ENCODE results near the gene CXCR6. TPM values are rescaled to one million over a fixed set of nuclear protein-coding genes. Genes with fewer than 3 reads are reported as not detected.

Gene CXCR6
- total RNA-seq, 1 experiment from 2014 or later: not detected

GRCh38 chr3:45954306-45954705, 11.0 kb downstream of the CXCR6 start:
- no CpG with 5 or more reads among the region's 3 CpGs for WGBS (ENCODE audit: extremely low coverage, insufficient read length, low lambda C conversion rate)
- H2AK5ac ChIP-seq (ENCODE audit: insufficient read length, low read length): no peak overlapping the region
- no peaks in the 10 kb centered on the region for H3K23me2 ChIP-seq (ENCODE audit: insufficient read length, low read depth, low read length, poor library complexity, severe bottlenecking)
- DNase-seq: no peak
- H4K5ac ChIP-seq (ENCODE audit: insufficient read length, low read depth, low read length): no peak overlapping the region
- no peaks in the 10 kb centered on the region for H3K4me1 ChIP-seq (ENCODE audit: insufficient read depth, low read length)
- no peaks in the 10 kb centered on the region for H4K20me1 ChIP-seq (ENCODE audit: control insufficient read depth, insufficient read depth, insufficient read length)
- no peak overlapping the region for H2BK120ac ChIP-seq (ENCODE audit: low read depth, low read length, poor library complexity, severe bottlenecking)
- no peaks in the 10 kb centered on the region for H3K4me1 Mint-ChIP-seq
- H3K9me3 ChIP-seq (ENCODE audit: control insufficient read depth, low read depth, low read length): no peaks in the 10 kb centered on the region
- TF ChIP-seq CTCF (conservative IDR thresholded peaks at IDR 0.05): no peak
- no peak overlapping the region for H2BK20ac ChIP-seq (ENCODE audit: low read depth, low read length, poor library complexity, severe bottlenecking)
- no peak overlapping the region for H2BK5ac ChIP-seq (ENCODE audit: insufficient read length, low read length)
- H4K8ac ChIP-seq (replicated peaks; ENCODE audit: insufficient read length, low read depth, low read length): no peak overlapping the region
- no peak overlapping the region for H3K14ac ChIP-seq (ENCODE audit: insufficient read depth, low read length)
- H3K36me3 Mint-ChIP-seq (ENCODE audit: insufficient read depth in 1 of 3, low read depth in 3 of 3): peaks cover 20 to 81% (median 77%) of the 10 kb centered on the region in 3 experiments; a peak in 6 of 7 replicates
- H3K4ac ChIP-seq (ENCODE audit: low read depth, low read length): no peak overlapping the region
- H3K27ac Mint-ChIP-seq: no peak overlapping the region
- H3K79me2 ChIP-seq (ENCODE audit: insufficient read depth, low read length): no peaks in the 10 kb centered on the region
- no peak overlapping the region for H3K23ac ChIP-seq (ENCODE audit: insufficient read length, low read depth, low read length)
- no peak overlapping the region for H3K27ac ChIP-seq (ENCODE audit: insufficient read length, low read depth, low read length)
- H3K4me3 Mint-ChIP-seq: no peak overlapping the region
- H3K27me3 ChIP-seq (ENCODE audit: insufficient read depth, low read length): no peaks in the 10 kb centered on the region
- H3K18ac ChIP-seq (ENCODE audit: insufficient read length, low read depth, low read length): no peak overlapping the region
- no peak overlapping the region for H3K4me2 ChIP-seq (ENCODE audit: insufficient read depth, insufficient read length, low read length)
- H2BK15ac ChIP-seq (ENCODE audit: low read depth, low read length): no peak overlapping the region
- H3K56ac ChIP-seq (ENCODE audit: insufficient read length, low read depth, low read length): no peak overlapping the region
- no peak overlapping the region for H3T11ph ChIP-seq (ENCODE audit: low read length)
- no peak overlapping the region for H4K91ac ChIP-seq (ENCODE audit: insufficient read length, low read depth, low read length)
- no peak overlapping the region for H2AFZ ChIP-seq (ENCODE audit: low read length)
- no peak overlapping the region for H2BK12ac ChIP-seq (ENCODE audit: insufficient read length, low read depth, low read length)
- no peak overlapping the region for H3K9ac ChIP-seq (ENCODE audit: extremely low read depth, insufficient read length, low read length)
- no peaks in the 10 kb centered on the region for H3K27me3 Mint-ChIP-seq (ENCODE audit: low read depth)
- H3K9me3 Mint-ChIP-seq: no peaks in the 10 kb centered on the region
- H3K79me1 ChIP-seq (ENCODE audit: insufficient read depth, low read depth, low read length, poor library complexity, severe bottlenecking): no peaks in the 10 kb centered on the region

All from H9 (cell line).